NCI-H1694 treated with DMSO at 0.1 percent for 48 hours (cell line): ENCODE data around the gene PCYOX1L.
"Not testable (repeated sequence)": the region's sequence is repeated elsewhere in the genome, so short reads cannot be mapped to it uniquely, and the experiment has no call there.

ENCODE experiments used
- DNase-seq: peaks from one replicate; lab custom pipeline; 2025; lab: John Stamatoyannopoulos, UW

PCYOX1L gene

GRCh38 chr5:149387081-149387631, 29.3 kb downstream of the PCYOX1L start:
- no peak for DNase-seq

- DNase-seq: no peak
Measured at GRCh38 chr5:149387982-149388381, 30.1 kb downstream of the PCYOX1L start.

GRCh38 chr5:149388498-149389190, 30.8 kb downstream of the PCYOX1L start:
- DNase-seq: no peak

- no peak for DNase-seq
Measured at GRCh38 chr5:149389552-149390495, 32.0 kb downstream of the PCYOX1L start.

GRCh38 chr5:149391076-149391475, 33.2 kb downstream of the PCYOX1L start:
- DNase-seq: not testable (repeated sequence)

GRCh38 chr5:149391524-149391923, 33.7 kb downstream of the PCYOX1L start:
- no peak for DNase-seq

- DNase-seq: no peak
Measured at GRCh38 chr5:149392718-149393117, 34.9 kb downstream of the PCYOX1L start.

GRCh38 chr5:149394996-149395395, 37.1 kb downstream of the PCYOX1L start:
- DNase-seq: not testable (repeated sequence)

- no peak for DNase-seq
Measured at GRCh38 chr5:149397530-149397929, 39.7 kb downstream of the PCYOX1L start.

GRCh38 chr5:149398747-149399266, 41.0 kb downstream of the PCYOX1L start:
- not testable (repeated sequence) for DNase-seq

GRCh38 chr5:149399775-149400174, 41.9 kb downstream of the PCYOX1L start:
- DNase-seq: no peak

GRCh38 chr5:149400304-149400703, 42.5 kb downstream of the PCYOX1L start:
- DNase-seq: no peak

GRCh38 chr5:149401051-149401450, 43.2 kb downstream of the PCYOX1L start:
- no peak for DNase-seq

- no peak for DNase-seq
Measured at GRCh38 chr5:149402291-149402690, 44.4 kb downstream of the PCYOX1L start.

GRCh38 chr5:149403923-149404745, 46.3 kb downstream of the PCYOX1L start:
- DNase-seq: no peak

- DNase-seq: no peak
Measured at GRCh38 chr5:149404746-149405549, 47.1 kb downstream of the PCYOX1L start.

GRCh38 chr5:149405550-149406202, 47.8 kb downstream of the PCYOX1L start:
- no peak for DNase-seq

GRCh38 chr5:149406203-149406978, 48.5 kb downstream of the PCYOX1L start:
- no peak for DNase-seq

- DNase-seq: no peak
Measured at GRCh38 chr5:149406979-149407306, 49.1 kb downstream of the PCYOX1L start.
